ENCODE measurements around the gene TMEM176A. TPM values are rescaled to one million over a fixed set of nuclear protein-coding genes. Genes with fewer than 3 reads are reported as not detected.

The TMEM176A gene
- total RNA-seq, 1 donor from 2014 or later, result not detected

GRCh38 chr7:150799156-150799555, 1.4 kb upstream of the TMEM176A start:
- no peaks in the 10 kb centered on the region for H3K4me1 ChIP-seq (ENCODE audit: insufficient read depth, low read length)
- H3K9me3 ChIP-seq (ENCODE audit: insufficient read depth, low read depth, low read length), result no peaks in the 10 kb centered on the region
- H3K9me3 Mint-ChIP-seq (ENCODE audit: unreplicated experiment), result no peaks in the 10 kb centered on the region
- no peak overlapping the region for H3K9ac ChIP-seq (ENCODE audit: low read length)
- H3K79me2 ChIP-seq (ENCODE audit: insufficient read depth, low read length), result no peaks in the 10 kb centered on the region
- H3K27ac ChIP-seq (ENCODE audit: low read depth, low read length), result no peak overlapping the region
- H2AFZ ChIP-seq (ENCODE audit: low read depth, low read length), result no peak overlapping the region
- no peak overlapping the region for H3K4me3 ChIP-seq (ENCODE audit: insufficient read depth, low read depth, low read length)
- H3K27me3 Mint-ChIP-seq (ENCODE audit: low read depth, unreplicated experiment), result peaks cover 43% of the 10 kb centered on the region
- no peak for DNase-seq (ENCODE audit: low read depth)
- no peak overlapping the region for H3K27ac Mint-ChIP-seq (ENCODE audit: unreplicated experiment)
- no peaks in the 10 kb centered on the region for H3K36me3 Mint-ChIP-seq (ENCODE audit: low read depth, unreplicated experiment)
- FAIRE-seq, result no peak
- H3K4me3 Mint-ChIP-seq (ENCODE audit: unreplicated experiment), result no peak overlapping the region
- peaks cover 11% of the 10 kb centered on the region for H3K27me3 ChIP-seq (ENCODE audit: insufficient read depth, low read length)
- no peaks in the 10 kb centered on the region for H3K4me1 Mint-ChIP-seq (ENCODE audit: low read depth, unreplicated experiment)
- H3K36me3 ChIP-seq (ENCODE audit: insufficient read depth, low read length), result no peaks in the 10 kb centered on the region
- no peak overlapping the region for H3K4me2 ChIP-seq (ENCODE audit: low read length)
- TF ChIP-seq CTCF (IDR thresholded peaks at IDR 0.05; ENCODE audit: insufficient read depth, low read depth, low read length), result no peak
- no peak for TF ChIP-seq EZH2 (IDR thresholded peaks at IDR 0.05; ENCODE audit: insufficient read depth, low read length)
- H4K20me1 ChIP-seq (ENCODE audit: insufficient read depth, low read length), result no peaks in the 10 kb centered on the region

- TF ChIP-seq CTCF (IDR thresholded peaks at IDR 0.05; ENCODE audit: insufficient read depth, low read depth, low read length) (no peak), EZH2 (IDR thresholded peaks at IDR 0.05; ENCODE audit: insufficient read depth, low read length) (peak; percentile 53)
- peaks cover 11% of the 10 kb centered on the region for H3K27me3 ChIP-seq (ENCODE audit: insufficient read depth, low read length)
- no peaks in the 10 kb centered on the region for H4K20me1 ChIP-seq (ENCODE audit: insufficient read depth, low read length)
- H3K9me3 ChIP-seq (ENCODE audit: insufficient read depth, low read depth, low read length), result no peaks in the 10 kb centered on the region
- Mint-ChIP-seq H3K27ac (ENCODE audit: unreplicated experiment) (no peak within 1 kb of the TSS), H3K4me1 (ENCODE audit: low read depth, unreplicated experiment) (no peaks in the 10 kb centered on the region), H3K4me3 (ENCODE audit: unreplicated experiment) (peak within 1 kb of the TSS; percentile 67), H3K9me3 (ENCODE audit: unreplicated experiment) (no peaks in the 10 kb centered on the region), H3K36me3 (ENCODE audit: low read depth, unreplicated experiment) (no peaks in the 10 kb centered on the region), H3K27me3 (ENCODE audit: low read depth, unreplicated experiment) (peaks cover 46% of the 10 kb centered on the region)
- DNase-seq (ENCODE audit: low read depth) (no peak), FAIRE-seq (no peak)
- no peak within 1 kb of the TSS for H3K4me3 ChIP-seq (ENCODE audit: insufficient read depth, low read depth, low read length)
- H2AFZ ChIP-seq (ENCODE audit: low read depth, low read length), result no peak within 1 kb of the TSS
- H3K79me2 ChIP-seq (ENCODE audit: insufficient read depth, low read length), result no peaks in the 10 kb centered on the region
- no peaks in the 10 kb centered on the region for H3K36me3 ChIP-seq (ENCODE audit: insufficient read depth, low read length)
- no peak within 1 kb of the TSS for H3K9ac ChIP-seq (ENCODE audit: low read length)
- H3K27ac ChIP-seq (ENCODE audit: low read depth, low read length), result no peak within 1 kb of the TSS
- H3K4me1 ChIP-seq (ENCODE audit: insufficient read depth, low read length), result no peaks in the 10 kb centered on the region
- no peak within 1 kb of the TSS for H3K4me2 ChIP-seq (ENCODE audit: low read length)
These were observed 608 bp upstream of the TMEM176A start, which contains the start of gene TMEM176B for GRCh38 chr7:150799741-150800580. TSS of gene TMEM176B (minus strand) at chr7:150800364. CDS start at chr7:150796569, 3,795 bp downstream.

Data from astrocyte (in vitro differentiated cells and primary cell).